Tibial nerve (tissue), 4 donors: Measurements from ENCODE around the gene PTK6.

Experiments
- CTCF ChIP-seq, 5 experiments: fragments of 200-600 bp in 3 of 5; fragments of 450-650 bp in 2 of 5; sonication (generic) in 3 of 5; IDR thresholded peaks; one replicate each; pipeline ENCODE4 v1.5.1; 2016 to 2019; ENCODE audit warnings: antibody characterized with exemption in 5 of 5, mild to moderate bottlenecking in 3 of 5, moderate library complexity in 2 of 5
- EP300 ChIP-seq, 2 donors: sonication (generic); formaldehyde crosslinking; IDR thresholded peaks; one replicate each; pipeline ENCODE4 v1.6.1; 2017; ENCODE audit warnings: antibody characterized with exemption in 2 of 2, mild to moderate bottlenecking in 1 of 2
- POLR2A ChIP-seq, 2 donors: fragments of 450-650 bp; IDR thresholded peaks; one replicate each; pipeline ENCODE4 v1.6.1; 2017; ENCODE audit warnings: antibody characterized with exemption in 2 of 2, mild to moderate bottlenecking in 2 of 2, moderate library complexity in 2 of 2

- TF ChIP-seq CTCF (IDR thresholded peaks at IDR 0.05): no peak
- TF ChIP-seq EP300 (IDR thresholded peaks at IDR 0.05): no peak
- TF ChIP-seq POLR2A (IDR thresholded peaks at IDR 0.05): no peak
These were observed 35.8 kb upstream of the PTK6 start for GRCh38 chr20:63572788-63573646.
